Measurements from ENCODE around the gene ASL.
"Not testable (repeated sequence)": the region's sequence is repeated elsewhere in the genome, so short reads cannot be mapped to it uniquely, and the experiment has no call there.

The ASL gene

GRCh38 chr7:66119245-66119850, 43.7 kb downstream of the ASL start:
- H3K27me3 ChIP-seq (ENCODE audit: control insufficient read depth in 3 of 3, insufficient read depth in 3 of 3, low read depth in 1 of 3, low read length in 3 of 3), result no peaks in the 10 kb centered on the region
- no peak overlapping the region for H3K4me2 ChIP-seq (ENCODE audit: insufficient read depth, low read length, poor library complexity, severe bottlenecking)
- no peak overlapping the region for H3K14ac ChIP-seq (ENCODE audit: low read length)
- H3K27ac ChIP-seq (replicated peaks; ENCODE audit: low read length), result no peak overlapping the region
- H4K8ac ChIP-seq (ENCODE audit: low read depth, low read length), result no peak overlapping the region
- no peak overlapping the region for H2BK15ac ChIP-seq (ENCODE audit: low read length)
- no peak for DNase-seq (ENCODE audit: low spot score)
- peaks cover 2% of the 10 kb centered on the region for H3K79me1 ChIP-seq (ENCODE audit: low read depth, low read length)
- no peak overlapping the region for H2AK5ac ChIP-seq (ENCODE audit: low read depth, low read length)
- no peak overlapping the region for H3K23ac ChIP-seq (ENCODE audit: low read depth, low read length, poor library complexity)
- no peak overlapping the region for H3K9ac ChIP-seq (ENCODE audit: low read depth, low read length, poor library complexity)
- no peak overlapping the region for H3K18ac ChIP-seq (ENCODE audit: low read length)
- WGBS, 2 donors (ENCODE audit: extremely low coverage in 2 of 2, insufficient read length in 2 of 2, insufficient replicate concordance in 1 of 2), result no CpG with 5 or more reads among the region's 4 CpGs
- no peak overlapping the region for H2BK120ac ChIP-seq (ENCODE audit: low read depth, low read length)
- H3K4ac ChIP-seq (ENCODE audit: low read length), result no peak overlapping the region
- no peak overlapping the region for H2BK12ac ChIP-seq (ENCODE audit: low read length)
- H2BK5ac ChIP-seq (ENCODE audit: low read length), result no peak overlapping the region
- H2AFZ ChIP-seq (ENCODE audit: low read length), result no peak overlapping the region
- no peak overlapping the region for H4K91ac ChIP-seq (ENCODE audit: low read depth, low read length, poor library complexity)
- H3K4me1 ChIP-seq (ENCODE audit: control insufficient read depth in 2 of 2, insufficient read depth in 1 of 2, low read depth in 1 of 2, low read length in 2 of 2), result peaks cover 2 to 3% of the 10 kb centered on the region in 2 donors
- no peak overlapping the region for H3K4me3 ChIP-seq (ENCODE audit: low read length in 2 of 2)
- H3K9me3 ChIP-seq (replicated peaks in 1 of 2; ENCODE audit: control insufficient read depth in 2 of 2, insufficient read depth in 1 of 2, low read depth in 1 of 2, low read length in 2 of 2), result no peaks in the 10 kb centered on the region
- H3K36me3 ChIP-seq (replicated peaks in 1 of 2; ENCODE audit: control insufficient read depth in 2 of 2, insufficient read depth in 2 of 2, low read length in 2 of 2), result peaks cover 0 to 28% of the 10 kb centered on the region in 2 donors

- H4K91ac ChIP-seq (ENCODE audit: low read depth, low read length, poor library complexity), result no peak overlapping the region
- no peak for DNase-seq (ENCODE audit: low spot score)
- no peaks in the 10 kb centered on the region for H3K27me3 ChIP-seq (ENCODE audit: control insufficient read depth in 3 of 3, insufficient read depth in 3 of 3, low read depth in 1 of 3, low read length in 3 of 3)
- H2AFZ ChIP-seq (ENCODE audit: low read length), result no peak overlapping the region
- no peak overlapping the region for H3K18ac ChIP-seq (ENCODE audit: low read length)
- H3K9me3 ChIP-seq (replicated peaks in 1 of 2; ENCODE audit: control insufficient read depth in 2 of 2, insufficient read depth in 1 of 2, low read depth in 1 of 2, low read length in 2 of 2), result no peaks in the 10 kb centered on the region
- H2AK5ac ChIP-seq (ENCODE audit: low read depth, low read length), result no peak overlapping the region
- no peaks in the 10 kb centered on the region for H3K79me1 ChIP-seq (ENCODE audit: low read depth, low read length)
- H2BK5ac ChIP-seq (ENCODE audit: low read length), result no peak overlapping the region
- no peak overlapping the region for H2BK120ac ChIP-seq (ENCODE audit: low read depth, low read length)
- no peak overlapping the region for H3K9ac ChIP-seq (ENCODE audit: low read depth, low read length, poor library complexity)
- H4K8ac ChIP-seq (ENCODE audit: low read depth, low read length), result no peak overlapping the region
- no peak overlapping the region for H3K14ac ChIP-seq (ENCODE audit: low read length)
- H2BK12ac ChIP-seq (ENCODE audit: low read length), result no peak overlapping the region
- no peak overlapping the region for H3K4me2 ChIP-seq (ENCODE audit: insufficient read depth, low read length, poor library complexity, severe bottlenecking)
- H3K4ac ChIP-seq (ENCODE audit: low read length), result no peak overlapping the region
- WGBS, 2 donors (ENCODE audit: extremely low coverage in 2 of 2, insufficient read length in 2 of 2, insufficient replicate concordance in 1 of 2), result no CpG with 5 or more reads among the region's 9 CpGs
- H3K27ac ChIP-seq (replicated peaks; ENCODE audit: low read length), result no peak overlapping the region
- no peaks in the 10 kb centered on the region for H3K4me1 ChIP-seq (ENCODE audit: control insufficient read depth in 2 of 2, insufficient read depth in 1 of 2, low read depth in 1 of 2, low read length in 2 of 2)
- H2BK15ac ChIP-seq (ENCODE audit: low read length), result no peak overlapping the region
- H3K4me3 ChIP-seq (ENCODE audit: low read length in 2 of 2), result no peak overlapping the region
- H3K23ac ChIP-seq (ENCODE audit: low read depth, low read length, poor library complexity), result no peak overlapping the region
- H3K36me3 ChIP-seq (replicated peaks in 1 of 2; ENCODE audit: control insufficient read depth in 2 of 2, insufficient read depth in 2 of 2, low read length in 2 of 2), result peaks cover 0 to 10% of the 10 kb centered on the region in 2 donors
Measured at GRCh38 chr7:66123175-66123528, 47.5 kb downstream of the ASL start.

GRCh38 chr7:66124569-66124861, 48.9 kb downstream of the ASL start:
- H3K9ac ChIP-seq (ENCODE audit: low read depth, low read length, poor library complexity); H2BK15ac ChIP-seq (ENCODE audit: low read length); H3K23ac ChIP-seq (ENCODE audit: low read depth, low read length, poor library complexity); H2BK120ac ChIP-seq (ENCODE audit: low read depth, low read length); H4K8ac ChIP-seq (ENCODE audit: low read depth, low read length); H3K4me3 ChIP-seq (ENCODE audit: low read length in 2 of 2); H2BK5ac ChIP-seq (ENCODE audit: low read length); H3K79me1 ChIP-seq (ENCODE audit: low read depth, low read length); H2AFZ ChIP-seq (ENCODE audit: low read length); H4K91ac ChIP-seq (ENCODE audit: low read depth, low read length, poor library complexity); H3K4me2 ChIP-seq (ENCODE audit: insufficient read depth, low read length, poor library complexity, severe bottlenecking); H3K4me1 ChIP-seq (ENCODE audit: control insufficient read depth in 2 of 2, insufficient read depth in 1 of 2, low read depth in 1 of 2, low read length in 2 of 2); H3K4ac ChIP-seq (ENCODE audit: low read length); H3K14ac ChIP-seq (ENCODE audit: low read length); H2AK5ac ChIP-seq (ENCODE audit: low read depth, low read length); H3K36me3 ChIP-seq (replicated peaks in 1 of 2; ENCODE audit: control insufficient read depth in 2 of 2, insufficient read depth in 2 of 2, low read length in 2 of 2); H3K18ac ChIP-seq (ENCODE audit: low read length); H2BK12ac ChIP-seq (ENCODE audit: low read length); H3K27me3 ChIP-seq (ENCODE audit: control insufficient read depth in 3 of 3, insufficient read depth in 3 of 3, low read depth in 1 of 3, low read length in 3 of 3); DNase-seq (ENCODE audit: low spot score); H3K9me3 ChIP-seq (replicated peaks in 1 of 2; ENCODE audit: control insufficient read depth in 2 of 2, insufficient read depth in 1 of 2, low read depth in 1 of 2, low read length in 2 of 2); H3K27ac ChIP-seq (replicated peaks; ENCODE audit: low read length): not testable (repeated sequence)
- WGBS, 2 donors (ENCODE audit: extremely low coverage in 2 of 2, insufficient read length in 2 of 2, insufficient replicate concordance in 1 of 2), result no CpG with 5 or more reads among the region's 5 CpGs

DNA sequence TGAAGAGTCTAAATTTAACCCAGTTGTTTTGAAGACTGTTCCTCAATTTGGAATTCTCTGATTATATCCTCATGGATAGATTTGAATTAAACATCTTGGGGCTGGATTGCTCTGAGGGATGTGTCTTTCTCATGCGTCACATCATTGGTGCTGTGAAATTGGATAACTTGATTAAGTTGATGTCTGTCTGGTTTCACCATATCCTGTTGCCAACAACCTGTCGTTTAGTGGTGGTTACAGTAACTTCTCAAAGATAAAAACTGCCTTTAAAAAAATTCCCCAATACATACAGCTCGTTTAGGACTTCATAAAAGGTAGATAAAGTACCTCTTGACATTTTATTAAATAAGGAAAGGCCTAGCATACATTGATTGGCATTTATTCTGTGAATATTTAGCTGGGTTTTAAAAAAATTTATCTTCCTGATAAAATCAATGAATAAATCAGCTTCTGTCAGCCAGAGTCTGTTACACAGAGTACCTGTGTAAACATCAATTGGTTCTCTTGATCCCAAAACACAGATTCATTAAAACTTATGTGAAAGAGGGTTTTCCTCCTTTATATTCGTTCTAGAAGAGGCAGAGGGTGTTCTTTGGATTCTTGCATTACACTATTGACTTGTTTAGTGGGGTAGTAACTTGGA, 49.6 kb downstream of the ASL start:
- Histone ChIP-seq H3K18ac (ENCODE audit: low read length) (no peak overlapping the region), H2AFZ (ENCODE audit: low read length) (no peak overlapping the region), H4K8ac (ENCODE audit: low read depth, low read length) (no peak overlapping the region), H3K27ac (replicated peaks; ENCODE audit: low read length) (no peak overlapping the region), H3K4ac (ENCODE audit: low read length) (no peak overlapping the region), H2BK15ac (ENCODE audit: low read length) (no peak overlapping the region), H2BK12ac (ENCODE audit: low read length) (no peak overlapping the region), H2AK5ac (ENCODE audit: low read depth, low read length) (no peak overlapping the region), H3K4me2 (ENCODE audit: insufficient read depth, low read length, poor library complexity, severe bottlenecking) (no peak overlapping the region), H3K4me1 (ENCODE audit: control insufficient read depth in 2 of 2, insufficient read depth in 1 of 2, low read depth in 1 of 2, low read length in 2 of 2) (no peaks in the 10 kb centered on the region), H3K4me3 (ENCODE audit: low read length in 2 of 2) (no peak overlapping the region), H3K14ac (ENCODE audit: low read length) (no peak overlapping the region), H3K79me1 (ENCODE audit: low read depth, low read length) (no peaks in the 10 kb centered on the region), H4K91ac (ENCODE audit: low read depth, low read length, poor library complexity) (no peak overlapping the region), H3K9ac (ENCODE audit: low read depth, low read length, poor library complexity) (no peak overlapping the region), H3K36me3 (replicated peaks in 1 of 2; ENCODE audit: control insufficient read depth in 2 of 2, insufficient read depth in 2 of 2, low read length in 2 of 2) (peaks cover 0 to 12% of the 10 kb centered on the region in 2 donors), H3K27me3 (ENCODE audit: control insufficient read depth in 3 of 3, insufficient read depth in 3 of 3, low read depth in 1 of 3, low read length in 3 of 3) (no peaks in the 10 kb centered on the region), H3K9me3 (replicated peaks in 1 of 2; ENCODE audit: control insufficient read depth in 2 of 2, insufficient read depth in 1 of 2, low read depth in 1 of 2, low read length in 2 of 2) (no peaks in the 10 kb centered on the region), H2BK5ac (ENCODE audit: low read length) (no peak overlapping the region), H2BK120ac (ENCODE audit: low read depth, low read length) (no peak overlapping the region), H3K23ac (ENCODE audit: low read depth, low read length, poor library complexity) (no peak overlapping the region)
- DNase-seq (ENCODE audit: low spot score), result no peak
- no CpG with 5 or more reads among the region's 4 CpGs for WGBS, 2 donors (ENCODE audit: extremely low coverage in 2 of 2, insufficient read length in 2 of 2, insufficient replicate concordance in 1 of 2)
